WTC11 (cell line): ENCODE results near the gene FDPS. TPM values are rescaled to one million over a fixed set of nuclear protein-coding genes. Genes with fewer than 3 reads are reported as not detected.
A peak's percentile ranks its signal among the peaks of the same experiment; 100 is the strongest.

Experiments
- ATAC-seq: fragments of 200-7000 bp; cut with Tn5 transposase; 2 replicates; pipeline ENCODE4 v1.10.0; 2021; ENCODE audit warnings: mild to moderate bottlenecking, moderate library complexity
- CTCF ChIA-PET: fragments of 300-600 bp; sonication (Branson Sonifier 250); formaldehyde crosslinking; loops from one replicate; lab custom pipeline; 2021; ENCODE audit warnings: antibody characterized with exemption; lab: Charles Lee
- POLR2A ChIA-PET: fragments of 350-600 bp; sonication (Branson Sonifier 250); formaldehyde crosslinking; loops from one replicate; lab custom pipeline; 2021; ENCODE audit warnings: antibody characterized with exemption; lab: Charles Lee
- DNase-seq: peaks from one replicate; pipeline ENCODE4 v3.0.0; 2021; ENCODE audit warnings: low spot score
- H3K27ac Mint-ChIP-seq: 2 replicates; pipeline ENCODE4 v1.8.0; 2021; ENCODE audit warnings: mixed read lengths
- H3K27me3 Mint-ChIP-seq: 2 replicates; pipeline ENCODE4 v1.8.0; 2021; ENCODE audit warnings: low read depth, mild to moderate bottlenecking, moderate library complexity, mixed read lengths
- H3K36me3 Mint-ChIP-seq: 2 replicates; pipeline ENCODE4 v1.8.0; 2021; ENCODE audit warnings: mixed read lengths
- H3K4me1 Mint-ChIP-seq: 2 replicates; pipeline ENCODE4 v1.8.0; 2022; ENCODE audit warnings: mixed read lengths
- H3K4me3 Mint-ChIP-seq: 2 replicates; pipeline ENCODE4 v1.8.0; 2021; ENCODE audit warnings: mild to moderate bottlenecking, moderate library complexity, mixed read lengths
- H3K9me3 Mint-ChIP-seq: 2 replicates; pipeline ENCODE4 v1.8.0; 2021; ENCODE audit warnings: mixed read lengths
- ATF1 ChIP-seq: sonication (generic); formaldehyde crosslinking; IDR thresholded peaks from 2 replicates; pipeline ENCODE4 v1.8.1; 2023; ENCODE audit warnings: mild to moderate bottlenecking, moderate library complexity, missing genetic modification reagents
- FOXP1 ChIP-seq: sonication (generic); formaldehyde crosslinking; IDR thresholded peaks from 2 replicates; pipeline ENCODE4 v1.8.0; 2022; ENCODE audit warnings: missing genetic modification reagents, mild to moderate bottlenecking, moderate library complexity, borderline replicate concordance
- HMGA2 ChIP-seq: fragments of 250-450 bp; sonication (Bioruptor Pico); IDR thresholded peaks from 2 replicates; pipeline ENCODE4 v1.4.0; 2021; ENCODE audit warnings: mild to moderate bottlenecking, moderate library complexity
- NFYB ChIP-seq: sonication (generic); formaldehyde crosslinking; conservative IDR thresholded peaks from 2 replicates; pipeline ENCODE4 v1.8.0; 2022; ENCODE audit warnings: low read depth, missing genetic modification reagents
- SOX15 ChIP-seq: fragments of 250-450 bp; sonication (Bioruptor Pico); IDR thresholded peaks from 2 replicates; pipeline ENCODE4 v1.9.0; 2021; ENCODE audit warnings: mild to moderate bottlenecking
- ZNF532 ChIP-seq: fragments of 250-450 bp; sonication (Bioruptor Pico); IDR thresholded peaks from 2 replicates; pipeline ENCODE4 v1.9.0; 2021; ENCODE audit warnings: mild to moderate bottlenecking, borderline replicate concordance
- total RNA-seq: library from RNA; stranded (reverse); gene quantifications from 3 replicates; pipeline ENCODE4 v1.2.3, GENCODE V29; 2021
- TF ChIP-seq, protein P1 (sequence below): sonication (generic); formaldehyde crosslinking; IDR thresholded peaks from 2 replicates; pipeline ENCODE4 v1.8.0; 2023; ENCODE audit warnings: missing genetic modification reagents, mild to moderate bottlenecking, borderline replicate concordance
- TF ChIP-seq, protein P2 (sequence below): sonication (generic); formaldehyde crosslinking; IDR thresholded peaks from 2 replicates; pipeline ENCODE4 v1.8.0; 2022; ENCODE audit warnings: mild to moderate bottlenecking, missing genetic modification reagents
- TF ChIP-seq, protein P3 (sequence below): fragments of 250-450 bp; sonication (Bioruptor Pico); IDR thresholded peaks from 2 replicates; pipeline ENCODE4 v1.9.0; 2021; ENCODE audit warnings: moderate library complexity, mild to moderate bottlenecking, inconsistent platforms, borderline replicate concordance

Gene FDPS
- total RNA-seq, 1 experiment from 2014 or later = 354 TPM

- TF ChIP-seq ZNF532 (CRISPR knock-in tag) = no peak
Observed at GRCh38 chr1:155324717-155325602, 16.3 kb downstream of the FDPS start (continued).

DNA sequence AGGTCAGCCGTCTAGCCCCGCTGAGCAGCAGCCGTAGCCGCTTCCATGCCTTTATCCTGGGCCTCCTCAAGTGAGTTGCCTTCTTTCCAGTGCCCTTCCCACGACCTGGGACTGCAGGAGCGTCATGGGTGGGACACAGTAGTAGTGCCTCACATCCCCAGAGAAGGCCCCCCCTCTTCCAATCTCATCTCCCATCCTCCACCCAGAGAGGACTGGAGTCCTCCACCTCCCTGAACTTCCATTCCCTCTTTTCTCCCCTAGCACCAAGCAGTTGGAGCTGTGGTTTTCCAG, 16.9 kb downstream of the FDPS start:
- ChIA-PET POLR2A (no interaction called here), CTCF (interaction anchor here (1.0 to 9.9 kb wide), 9 partner anchors 12 to 254 kb away, joined by 3 to 204 read pairs (median 5); partner anchors contain the start of genes CLK2, HCN3 and KRTCAP2)
- H3K27ac Mint-ChIP-seq = no peak overlapping the region
- peak overlapping the region; percentile 91 for H3K4me3 Mint-ChIP-seq
- TF ChIP-seq, protein P1, sequence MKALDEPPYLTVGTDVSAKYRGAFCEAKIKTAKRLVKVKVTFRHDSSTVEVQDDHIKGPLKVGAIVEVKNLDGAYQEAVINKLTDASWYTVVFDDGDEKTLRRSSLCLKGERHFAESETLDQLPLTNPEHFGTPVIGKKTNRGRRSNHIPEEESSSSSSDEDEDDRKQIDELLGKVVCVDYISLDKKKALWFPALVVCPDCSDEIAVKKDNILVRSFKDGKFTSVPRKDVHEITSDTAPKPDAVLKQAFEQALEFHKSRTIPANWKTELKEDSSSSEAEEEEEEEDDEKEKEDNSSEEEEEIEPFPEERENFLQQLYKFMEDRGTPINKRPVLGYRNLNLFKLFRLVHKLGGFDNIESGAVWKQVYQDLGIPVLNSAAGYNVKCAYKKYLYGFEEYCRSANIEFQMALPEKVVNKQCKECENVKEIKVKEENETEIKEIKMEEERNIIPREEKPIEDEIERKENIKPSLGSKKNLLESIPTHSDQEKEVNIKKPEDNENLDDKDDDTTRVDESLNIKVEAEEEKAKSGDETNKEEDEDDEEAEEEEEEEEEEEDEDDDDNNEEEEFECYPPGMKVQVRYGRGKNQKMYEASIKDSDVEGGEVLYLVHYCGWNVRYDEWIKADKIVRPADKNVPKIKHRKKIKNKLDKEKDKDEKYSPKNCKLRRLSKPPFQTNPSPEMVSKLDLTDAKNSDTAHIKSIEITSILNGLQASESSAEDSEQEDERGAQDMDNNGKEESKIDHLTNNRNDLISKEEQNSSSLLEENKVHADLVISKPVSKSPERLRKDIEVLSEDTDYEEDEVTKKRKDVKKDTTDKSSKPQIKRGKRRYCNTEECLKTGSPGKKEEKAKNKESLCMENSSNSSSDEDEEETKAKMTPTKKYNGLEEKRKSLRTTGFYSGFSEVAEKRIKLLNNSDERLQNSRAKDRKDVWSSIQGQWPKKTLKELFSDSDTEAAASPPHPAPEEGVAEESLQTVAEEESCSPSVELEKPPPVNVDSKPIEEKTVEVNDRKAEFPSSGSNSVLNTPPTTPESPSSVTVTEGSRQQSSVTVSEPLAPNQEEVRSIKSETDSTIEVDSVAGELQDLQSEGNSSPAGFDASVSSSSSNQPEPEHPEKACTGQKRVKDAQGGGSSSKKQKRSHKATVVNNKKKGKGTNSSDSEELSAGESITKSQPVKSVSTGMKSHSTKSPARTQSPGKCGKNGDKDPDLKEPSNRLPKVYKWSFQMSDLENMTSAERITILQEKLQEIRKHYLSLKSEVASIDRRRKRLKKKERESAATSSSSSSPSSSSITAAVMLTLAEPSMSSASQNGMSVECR = 0 out of 2 replicates have a peak, but pooled peaks have one; percentile 2
- TF ChIP-seq ATF1 (CRISPR knock-in tag) = no peak
- TF ChIP-seq FOXP1 (CRISPR knock-in tag) = peak; percentile 0; the same call in 1 of the 2 replicates
- TF ChIP-seq, protein P2, sequence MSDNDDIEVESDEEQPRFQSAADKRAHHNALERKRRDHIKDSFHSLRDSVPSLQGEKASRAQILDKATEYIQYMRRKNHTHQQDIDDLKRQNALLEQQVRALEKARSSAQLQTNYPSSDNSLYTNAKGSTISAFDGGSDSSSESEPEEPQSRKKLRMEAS (CRISPR knock-in tag) = 0 out of 2 replicates have a peak, but pooled peaks have one; percentile 4
- TF ChIP-seq, protein P3, sequence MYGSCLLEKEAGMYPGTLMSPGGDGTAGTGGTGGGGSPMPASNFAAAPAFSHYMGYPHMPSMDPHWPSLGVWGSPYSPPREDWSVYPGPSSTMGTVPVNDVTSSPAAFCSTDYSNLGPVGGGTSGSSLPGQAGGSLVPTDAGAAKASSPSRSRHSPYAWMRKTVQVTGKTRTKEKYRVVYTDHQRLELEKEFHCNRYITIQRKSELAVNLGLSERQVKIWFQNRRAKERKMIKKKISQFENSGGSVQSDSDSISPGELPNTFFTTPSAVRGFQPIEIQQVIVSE = no peak
- peaks cover 15% of the 10 kb centered on the region for H3K36me3 Mint-ChIP-seq
- H3K9me3 Mint-ChIP-seq = no peaks in the 10 kb centered on the region
- H3K4me1 Mint-ChIP-seq = peaks cover 27% of the 10 kb centered on the region
- ATAC-seq = no peak
- peaks cover 6% of the 10 kb centered on the region for H3K27me3 Mint-ChIP-seq
- no peak for DNase-seq

DNA sequence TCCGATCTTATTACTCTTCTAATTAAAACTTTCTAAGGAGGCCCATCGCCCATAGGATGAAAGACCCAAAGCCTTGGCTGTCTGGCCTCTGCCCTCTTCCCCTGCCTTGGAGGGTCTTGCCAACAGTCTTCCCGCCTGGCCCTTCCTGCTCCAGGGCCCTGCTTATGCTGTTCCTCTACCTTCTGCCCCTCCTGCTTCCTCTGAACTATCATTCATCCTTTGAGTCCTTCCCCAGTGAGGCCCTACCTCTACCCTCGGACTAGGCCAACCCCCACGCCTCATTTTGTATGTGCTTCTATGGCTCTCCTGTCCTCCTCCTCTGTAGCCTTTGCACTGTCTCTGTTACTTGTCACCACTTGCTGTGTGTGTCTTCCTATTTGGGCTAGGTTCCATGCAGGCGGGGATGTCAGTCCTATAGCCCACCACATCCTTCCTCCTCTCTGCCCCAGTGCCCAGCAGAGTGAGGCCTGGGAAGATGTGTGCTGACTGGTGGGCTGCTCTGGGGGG, 17.4 kb downstream of the FDPS start:
- Mint-ChIP-seq H3K27ac (no peak overlapping the region), H3K36me3 (peaks cover 20% of the 10 kb centered on the region), H3K4me3 (peak overlapping the region; percentile 91), H3K9me3 (no peaks in the 10 kb centered on the region), H3K4me1 (peaks cover 23% of the 10 kb centered on the region), H3K27me3 (peaks cover 6% of the 10 kb centered on the region)
- CTCF ChIA-PET = interaction anchor here (1.4 to 9.9 kb wide), 2 partner anchors 75 to 153 kb away, joined by 5 to 204 read pairs; partner anchors contain the start of gene KRTCAP2
- ATAC-seq = no peak
- POLR2A ChIA-PET = no interaction called here
- no peak for DNase-seq
- no peak for TF ChIP-seq SOX15 (CRISPR knock-in tag)
- no peak for TF ChIP-seq NFYB (CRISPR knock-in tag)
- TF ChIP-seq HMGA2 (CRISPR knock-in tag) = no peak
